K562 (cell line): ENCODE data around the gene PPM1F. TPM values are rescaled to one million over a fixed set of nuclear protein-coding genes. Genes with fewer than 3 reads are reported as not detected.

Experiments used
- ATAC-seq: fragments of 200-7000 bp; cut with Tn5 transposase; 3 replicates; pipeline ENCODE4 v1.9.1; 2020; ENCODE audit warnings: moderate library complexity
- BruUV-seq: library from RNA; stranded (reverse); fragments of 400-500 nt; replicated peaks from 2 replicates; lab custom pipeline; 2021; lab: Mats Ljungman, UMichigan
- CTCF ChIA-PET: fragments of 300-600 bp; formaldehyde crosslinking; extraction: SDS; loops from one replicate; lab custom pipeline; 2021; ENCODE audit warnings: low intra/inter-chr PET ratio; lab: Yijun Ruan, JAX
- POLR2A ChIA-PET: fragments of 300-600, 350-650 bp; sonication (Branson Sonifier 250); formaldehyde crosslinking; extraction: SDS; loops from one replicate; lab custom pipeline; 2021; ENCODE audit warnings: antibody characterized with exemption, inconsistent platforms; lab: Yijun Ruan, JAX
- DNase-seq, 4 experiments: peaks; one replicate each; pipeline versions ENCODE4 v3.0.0 to v3.0.0-alpha.2; 2011 to 2018; ENCODE audit warnings: low spot score in 3 of 4, mixed read lengths in 3 of 4; ENCODE audit errors: extremely low read depth in 1 of 4
- FAIRE-seq: peaks from 2 replicates; lab custom pipeline; 2011; peaks lifted over from hg19 to GRCh38; lab: Jason Lieb, UNC
- H2AFZ ChIP-seq: 2 replicates; pipeline ENCODE4 v1.6.0; 2011; ENCODE audit warnings: low read depth, low read length, control low read depth, inconsistent platforms
- H3K27ac ChIP-seq: fragments of 200-600 bp; 3 replicates; pipeline ENCODE4 v1.8.0; 2011; ENCODE audit warnings: low read depth, mild to moderate bottlenecking, control low read depth, inconsistent platforms, low read length, moderate library complexity, mixed read lengths; ENCODE audit errors: extremely low read depth
- H3K27me3 ChIP-seq, 2 experiments: fragments of 300-600 bp in 1 of 2; 2 replicates in 1 of 2; 3 replicates in 1 of 2; pipeline versions ENCODE4 v1.6.0 to v1.8.0; 2011; ENCODE audit warnings: inconsistent platforms in 2 of 2, low read length in 2 of 2, mild to moderate bottlenecking in 1 of 2, mixed read lengths in 1 of 2, moderate library complexity in 1 of 2; ENCODE audit not compliant: control insufficient read depth in 2 of 2, insufficient read depth in 2 of 2
- H3K36me3 ChIP-seq: fragments of 300-600 bp; 3 replicates; pipeline ENCODE4 v1.8.0; 2011; ENCODE audit warnings: mild to moderate bottlenecking, low read length, inconsistent platforms; ENCODE audit not compliant: control insufficient read depth, insufficient read depth
- H3K4me1 ChIP-seq, 2 experiments: fragments of 200-600 bp in 1 of 2; replicated peaks in 1 of 2; 2 replicates in 1 of 2; 3 replicates in 1 of 2; pipeline versions ENCODE4 v1.5.1 to v1.8.0; 2011; ENCODE audit warnings: inconsistent platforms in 2 of 2, low read length in 2 of 2, mild to moderate bottlenecking in 1 of 2, mixed read lengths in 1 of 2, moderate library complexity in 1 of 2; ENCODE audit not compliant: control insufficient read depth in 2 of 2, insufficient read depth in 2 of 2
- H3K4me2 ChIP-seq: 2 replicates; pipeline ENCODE4 v1.6.1; 2011; ENCODE audit warnings: low read length, control low read depth, inconsistent platforms, mixed read lengths; ENCODE audit not compliant: insufficient read depth
- H3K4me3 ChIP-seq: fragments of 200-600 bp; sonication (generic), shearing (Covaris generic); 2 replicates; pipeline ENCODE4 v1.5.1; 2016; ENCODE audit warnings: control low read depth, inconsistent platforms
- H3K79me2 ChIP-seq: fragments of 200-600 bp; 3 replicates; pipeline ENCODE4 v1.8.0; 2011; ENCODE audit warnings: low read length, inconsistent platforms; ENCODE audit not compliant: control insufficient read depth, insufficient read depth
- H3K9ac ChIP-seq, 2 experiments: 2 replicates each; pipeline versions ENCODE4 v1.6.0 to v1.6.1; 2011; ENCODE audit warnings: low read depth in 2 of 2, low read length in 2 of 2, control low read depth in 1 of 2, inconsistent platforms in 1 of 2, mild to moderate bottlenecking in 1 of 2, mixed read lengths in 1 of 2; ENCODE audit not compliant: insufficient read depth in 1 of 2
- H3K9me1 ChIP-seq: one replicate; pipeline ENCODE4 v1.6.0; 2011; ENCODE audit warnings: inconsistent platforms, mild to moderate bottlenecking, low read length, moderate library complexity; ENCODE audit not compliant: control insufficient read depth, insufficient read depth
- H3K9me3 ChIP-seq: replicated peaks from 2 replicates; pipeline ENCODE4 v1.5.1; 2011; ENCODE audit warnings: low read depth, low read length, inconsistent platforms; ENCODE audit not compliant: control insufficient read depth, insufficient read depth
- H4K20me1 ChIP-seq: replicated peaks from 2 replicates; pipeline ENCODE4 v1.6.1; 2011; ENCODE audit warnings: low read length, inconsistent platforms, mixed read lengths; ENCODE audit not compliant: control insufficient read depth, insufficient read depth
- CTCF ChIP-seq, 3 experiments: IDR thresholded peaks in 2 of 3; conservative IDR thresholded peaks in 1 of 3; 2 replicates each; pipeline ENCODE4 v1.5.1; 2011 to 2012; ENCODE audit warnings: low read length in 3 of 3, mild to moderate bottlenecking in 3 of 3, control low read depth in 2 of 3, improper control_type of control experiment in 1 of 3, inconsistent platforms in 1 of 3, low read depth in 1 of 3, mixed read lengths in 1 of 3, moderate library complexity in 1 of 3; ENCODE audit not compliant: insufficient read depth in 2 of 3
- HCFC1 ChIP-seq: IDR thresholded peaks from 2 replicates; pipeline ENCODE4 v1.6.1; 2012; ENCODE audit warnings: low read depth, low read length, improper control_type of control experiment
- HIVEP1 ChIP-seq: fragments of 250-450 bp; sonication (Bioruptor Pico); IDR thresholded peaks from 2 replicates; pipeline ENCODE4 v1.4.0; 2020; ENCODE audit warnings: mild to moderate bottlenecking
- MYC ChIP-seq, 2 experiments: fragments of 250-450 bp in 1 of 2; sonication (Bioruptor Pico) in 1 of 2; IDR thresholded peaks; 2 replicates each; pipeline versions ENCODE4 v1.5.1 to v1.6.1; 2012 to 2021; ENCODE audit warnings: low read depth in 2 of 2, borderline replicate concordance in 1 of 2, improper control_type of control experiment in 1 of 2, low read length in 1 of 2, mild to moderate bottlenecking in 1 of 2, moderate library complexity in 1 of 2
- VEZF1 ChIP-seq: fragments of 200-800 bp; sonication (Bioruptor generic); IDR thresholded peaks from 2 replicates; pipeline ENCODE4 v1.6.1; 2017; ENCODE audit warnings: missing genetic modification characterization, missing compliant biosample characterization
- ZNF551 ChIP-seq: fragments of 250-450 bp; sonication (Bioruptor Pico); IDR thresholded peaks from 2 replicates; pipeline ENCODE4 v1.5.0; 2021; ENCODE audit warnings: mild to moderate bottlenecking, moderate library complexity
- WGBS: fragments of 100-300 bp; shearing (Covaris generic); methylation state at CpG from one replicate; pipeline ENCODE4 v1.1.6; 2016; ENCODE audit warnings: low coverage, mixed read lengths; ENCODE audit not compliant: insufficient coverage; ENCODE audit errors: missing lambda C conversion rate; 5-methylcytosine and 5-hydroxymethylcytosine counted together
- in situ Hi-C: fragments of 300-500 bp; cut with MboI; formaldehyde crosslinking; loops from 4 replicates; pipeline ENCODE4 v1.15.0; 2018; ENCODE audit warnings: inconsistent platforms, mixed read lengths
- intact Hi-C: fragments of 100-400 bp; cut with micrococcal nuclease; formaldehyde crosslinking; loops from 2 replicates; pipeline ENCODE4 v1.14.2; 2022
- polyA plus RNA-seq, 8 experiments: library from polyadenylated mRNA; depleted of rRNA in 4 of 8; stranded (reverse) in 5 of 8; unstranded in 3 of 8; fragments of >200 nt; fragmentation: Nextera tagmentation in 2 of 8; fragmentation: Illumina TruSeq in 1 of 8; extraction: Ambion mirVana in 2 of 8; extraction: Trizol in 1 of 8; gene quantifications; 2 replicates each; pipeline versions ENCODE4 v1.2.1 to v1.2.3, GENCODE V29; 2011 to 2014; ENCODE audit warnings: inconsistent platforms in 1 of 8, missing spikeins in 1 of 8
- total RNA-seq, 7 experiments: library from RNA; depleted of rRNA in 6 of 7; stranded (reverse); fragments of >200 nt in 6 of 7; fragmentation: Illumina TruSeq in 2 of 7; extraction: Trizol in 2 of 7; gene quantifications; 2 replicates each; pipeline versions ENCODE4 v1.2.1 to v1.2.3, GENCODE V29; 2011 to 2021; ENCODE audit warnings: low replicate concordance in 1 of 7
- TF ChIP-seq, protein P1 (sequence below): fragments of 450-650 bp; IDR thresholded peaks from 2 replicates; pipeline ENCODE4 v1.6.1; 2016; ENCODE audit warnings: antibody characterized with exemption
- TF ChIP-seq, protein P2 (sequence below), 2 experiments: fragments of 450-650 bp in 1 of 2; sonication (generic) in 1 of 2; formaldehyde crosslinking; conservative IDR thresholded peaks; 2 replicates each; pipeline versions ENCODE4 v1.4.0 to v1.8.1; 2020 to 2022; ENCODE audit warnings: mild to moderate bottlenecking in 1 of 2, missing genetic modification reagents in 1 of 2
- TF ChIP-seq, protein P3 (sequence below): sonication (generic); formaldehyde crosslinking; IDR thresholded peaks from 2 replicates; pipeline ENCODE4 v1.4.0; 2020; ENCODE audit warnings: mild to moderate bottlenecking, missing genetic modification reagents

PPM1F gene
- total and polyA plus RNA-seq, 9 of the 15 experiments (the other 6 are each of a cell fraction or from before 2014, with no cell fraction given): 2.1 to 159 (median 64.0) TPM

DNA sequence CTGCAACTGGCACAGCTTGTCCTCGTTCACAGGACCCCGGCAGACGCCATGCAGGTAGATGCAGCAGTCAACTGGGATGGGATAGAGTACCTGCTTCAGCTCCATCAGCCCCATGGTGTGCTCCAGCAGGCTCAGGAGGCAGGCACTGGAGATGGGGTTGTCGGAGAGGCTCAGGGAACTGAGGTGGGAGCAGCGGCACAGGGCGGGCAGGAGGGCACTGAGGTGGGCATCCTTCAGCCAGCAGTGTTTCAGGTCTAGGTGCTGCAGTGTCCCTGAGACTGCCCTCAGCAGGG is 38.6 kb upstream of the PPM1F start (continued):
- TF ChIP-seq, protein P1, sequence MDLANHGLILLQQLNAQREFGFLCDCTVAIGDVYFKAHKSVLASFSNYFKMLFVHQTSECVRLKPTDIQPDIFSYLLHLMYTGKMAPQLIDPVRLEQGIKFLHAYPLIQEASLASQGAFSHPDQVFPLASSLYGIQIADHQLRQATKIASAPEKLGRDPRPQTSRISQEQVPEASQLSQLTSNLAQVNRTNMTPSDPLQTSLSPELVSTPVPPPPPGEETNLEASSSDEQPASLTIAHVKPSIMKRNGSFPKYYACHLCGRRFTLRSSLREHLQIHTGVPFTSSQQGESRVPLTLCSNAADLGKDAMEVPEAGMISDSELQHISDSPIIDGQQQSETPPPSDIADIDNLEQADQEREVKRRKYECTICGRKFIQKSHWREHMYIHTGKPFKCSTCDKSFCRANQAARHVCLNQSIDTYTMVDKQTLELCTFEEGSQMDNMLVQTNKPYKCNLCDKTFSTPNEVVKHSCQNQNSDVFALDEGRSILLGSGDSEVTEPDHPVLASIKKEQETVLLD: no peak
- TF ChIP-seq, protein P2, sequence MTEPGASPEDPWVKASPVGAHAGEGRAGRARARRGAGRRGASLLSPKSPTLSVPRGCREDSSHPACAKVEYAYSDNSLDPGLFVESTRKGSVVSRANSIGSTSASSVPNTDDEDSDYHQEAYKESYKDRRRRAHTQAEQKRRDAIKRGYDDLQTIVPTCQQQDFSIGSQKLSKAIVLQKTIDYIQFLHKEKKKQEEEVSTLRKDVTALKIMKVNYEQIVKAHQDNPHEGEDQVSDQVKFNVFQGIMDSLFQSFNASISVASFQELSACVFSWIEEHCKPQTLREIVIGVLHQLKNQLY (CRISPR knock-in tag; conservative IDR thresholded peaks at IDR 0.05): peak in 1 of 2 experiments; percentile 76; a peak in 1 of 4 replicates
- TF ChIP-seq VEZF1 (no peak), HIVEP1 (CRISPR knock-in tag) (no peak)

- no peaks in the 10 kb centered on the region for H3K9me1 ChIP-seq
- POLR2A ChIA-PET: interaction anchor here (0.5 to 22.7 kb wide), 18 partner anchors 9 to 1966 kb away, joined by 3 to 382 read pairs (median 4); partner anchors contain the start of gene TOP3B
- DNase-seq: peak in 3 of 4 experiments; percentile 55 to 60 (median 56)
- no peak overlapping the region for H3K4me3 ChIP-seq
- intact Hi-C loops (no loop called here), in situ Hi-C loops (no loop called here)
- peaks cover 0 to 16% of the 10 kb centered on the region in 2 experiments; a peak in 3 of 5 replicates for H3K27me3 ChIP-seq
- H3K9ac ChIP-seq: peak overlapping the region in 1 of 2 experiments; percentile 65; a peak in 2 of 4 replicates
- H2AFZ ChIP-seq: peak overlapping the region; percentile 10; the same call in 1 of the 2 replicates
- BruUV-seq: no TSS peak
- no peaks in the 10 kb centered on the region for H4K20me1 ChIP-seq
- H3K4me2 ChIP-seq: no peak overlapping the region
- peak; percentile 8 for ATAC-seq
- H3K4me1 ChIP-seq: peaks cover 23 to 31% of the 10 kb centered on the region in 2 experiments; a peak in 4 of 5 replicates
- no peaks in the 10 kb centered on the region for H3K79me2 ChIP-seq
- CTCF ChIA-PET: no interaction called here
- 46% methylated on average over 16 of the region's 16 CpGs for WGBS
- no peaks in the 10 kb centered on the region for H3K9me3 ChIP-seq
- FAIRE-seq: no peak
- H3K36me3 ChIP-seq: no peaks in the 10 kb centered on the region
- H3K27ac ChIP-seq: no peak overlapping the region
- TF ChIP-seq HCFC1 (0 out of 2 replicates have a peak, but pooled peaks have one; percentile 8), ZNF551 (CRISPR knock-in tag) (no peak), MYC (IDR thresholded peaks at IDR 0.05; ENCODE audit: low read depth, low read length) (peak; percentile 30; the same call in 1 of the 2 replicates), MYC (CRISPR knock-in tag; IDR thresholded peaks at IDR 0.05; ENCODE audit: borderline replicate concordance, low read depth) (no peak), CTCF (IDR thresholded peaks at IDR 0.05 in 2 of 3, conservative IDR thresholded peaks at IDR 0.05 in 1 of 3; ENCODE audit: insufficient read depth in 2 of 3, low read depth in 1 of 3, low read length in 3 of 3) (peak in 1 of 3 experiments; percentile 27; a peak in 2 of 6 replicates)
- TF ChIP-seq, protein P3, sequence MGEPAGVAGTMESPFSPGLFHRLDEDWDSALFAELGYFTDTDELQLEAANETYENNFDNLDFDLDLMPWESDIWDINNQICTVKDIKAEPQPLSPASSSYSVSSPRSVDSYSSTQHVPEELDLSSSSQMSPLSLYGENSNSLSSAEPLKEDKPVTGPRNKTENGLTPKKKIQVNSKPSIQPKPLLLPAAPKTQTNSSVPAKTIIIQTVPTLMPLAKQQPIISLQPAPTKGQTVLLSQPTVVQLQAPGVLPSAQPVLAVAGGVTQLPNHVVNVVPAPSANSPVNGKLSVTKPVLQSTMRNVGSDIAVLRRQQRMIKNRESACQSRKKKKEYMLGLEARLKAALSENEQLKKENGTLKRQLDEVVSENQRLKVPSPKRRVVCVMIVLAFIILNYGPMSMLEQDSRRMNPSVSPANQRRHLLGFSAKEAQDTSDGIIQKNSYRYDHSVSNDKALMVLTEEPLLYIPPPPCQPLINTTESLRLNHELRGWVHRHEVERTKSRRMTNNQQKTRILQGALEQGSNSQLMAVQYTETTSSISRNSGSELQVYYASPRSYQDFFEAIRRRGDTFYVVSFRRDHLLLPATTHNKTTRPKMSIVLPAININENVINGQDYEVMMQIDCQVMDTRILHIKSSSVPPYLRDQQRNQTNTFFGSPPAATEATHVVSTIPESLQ (CRISPR knock-in tag): no peak
These were observed 38.0 kb upstream of the PPM1F start for GRCh38 chr22:21990445-21991303.
